IPS-18a (cell line): ENCODE data around the gene FRMD3.
"Not testable (repeated sequence)": the region's sequence is repeated elsewhere in the genome, so short reads cannot be mapped to it uniquely, and the experiment has no call there.

Experiments used
- H3K27ac ChIP-seq: one replicate; pipeline ENCODE4 v1.5.1; 2013; ENCODE audit warnings: low read length
- H3K27me3 ChIP-seq: one replicate; pipeline ENCODE4 v1.6.1; 2013; ENCODE audit warnings: mild to moderate bottlenecking, low read length; ENCODE audit not compliant: control insufficient read depth, insufficient read depth
- H3K36me3 ChIP-seq: one replicate; pipeline ENCODE4 v1.6.1; 2013; ENCODE audit warnings: low read depth, low read length; ENCODE audit not compliant: control insufficient read depth
- H3K4me1 ChIP-seq: one replicate; pipeline ENCODE4 v1.6.1; 2013; ENCODE audit warnings: low read depth, low read length; ENCODE audit not compliant: control insufficient read depth
- H3K4me3 ChIP-seq: one replicate; pipeline ENCODE4 v1.5.1; 2013; ENCODE audit warnings: low read length
- H3K9ac ChIP-seq: one replicate; pipeline ENCODE4 v1.6.1; 2013; ENCODE audit warnings: mild to moderate bottlenecking, low read length, moderate library complexity
- H3K9me3 ChIP-seq: one replicate; pipeline ENCODE4 v1.6.1; 2013; ENCODE audit warnings: low read depth, low read length; ENCODE audit not compliant: control insufficient read depth

FRMD3 gene

GRCh38 chr9:83387401-83388185, 150.6 kb downstream of the FRMD3 start:
- H3K9ac ChIP-seq: no peak overlapping the region
- H3K27me3 ChIP-seq: no peaks in the 10 kb centered on the region
- no peaks in the 10 kb centered on the region for H3K4me1 ChIP-seq
- no peak overlapping the region for H3K27ac ChIP-seq
- H3K9me3 ChIP-seq: no peaks in the 10 kb centered on the region
- H3K4me3 ChIP-seq: no peak overlapping the region
- no peaks in the 10 kb centered on the region for H3K36me3 ChIP-seq

DNA sequence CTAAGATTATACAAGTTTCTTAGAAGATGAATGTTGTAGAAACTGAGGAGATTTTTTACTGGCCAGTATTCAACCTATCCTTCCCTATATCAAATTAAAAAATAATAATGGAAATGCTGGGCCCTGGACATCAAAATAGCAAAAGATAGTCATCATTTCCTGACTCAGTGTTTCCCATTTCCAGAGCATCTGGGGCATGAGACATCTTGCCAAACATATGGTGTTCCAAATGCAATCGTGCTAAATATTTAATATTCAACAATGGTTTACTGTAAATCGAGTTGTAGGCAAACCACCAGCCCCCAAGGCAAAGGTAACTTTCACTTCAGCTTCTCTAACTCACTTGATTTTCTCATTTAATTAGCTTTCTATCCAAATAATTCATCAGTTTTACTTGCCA, 152.9 kb downstream of the FRMD3 start:
- no peak overlapping the region for H3K4me3 ChIP-seq
- H3K36me3 ChIP-seq: no peaks in the 10 kb centered on the region
- H3K9ac ChIP-seq: no peak overlapping the region
- no peaks in the 10 kb centered on the region for H3K9me3 ChIP-seq
- no peaks in the 10 kb centered on the region for H3K4me1 ChIP-seq
- H3K27ac ChIP-seq: no peak overlapping the region
- no peaks in the 10 kb centered on the region for H3K27me3 ChIP-seq

DNA sequence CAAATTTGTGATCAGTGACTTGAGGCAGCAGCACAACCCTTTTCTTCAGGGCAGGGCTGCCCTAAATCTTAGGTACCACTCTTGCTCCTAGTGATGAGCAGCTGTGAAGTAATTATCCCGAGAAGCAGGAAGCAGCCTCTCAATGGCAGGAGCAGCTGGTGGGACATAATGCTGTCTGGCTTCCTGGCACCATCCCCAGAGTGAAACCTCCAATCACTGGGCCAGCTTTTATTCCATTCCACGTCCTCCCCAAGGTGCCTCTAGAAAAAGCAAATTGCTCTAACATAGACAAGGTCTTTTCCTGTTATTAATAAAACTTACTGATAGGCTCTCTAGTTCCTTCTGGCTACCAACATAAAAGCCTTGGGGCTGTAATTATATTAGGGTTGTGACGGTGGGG, 154.0 kb downstream of the FRMD3 start:
- no peak overlapping the region for H3K27ac ChIP-seq
- no peak overlapping the region for H3K9ac ChIP-seq
- no peaks in the 10 kb centered on the region for H3K27me3 ChIP-seq
- H3K36me3 ChIP-seq: no peaks in the 10 kb centered on the region
- H3K4me1 ChIP-seq: no peaks in the 10 kb centered on the region
- no peak overlapping the region for H3K4me3 ChIP-seq
- H3K9me3 ChIP-seq: no peaks in the 10 kb centered on the region

GRCh38 chr9:83383034-83383433, 155.2 kb downstream of the FRMD3 start:
- Histone ChIP-seq H3K9ac (no peak overlapping the region), H3K4me1 (no peaks in the 10 kb centered on the region), H3K27ac (no peak overlapping the region), H3K36me3 (no peaks in the 10 kb centered on the region), H3K4me3 (no peak overlapping the region), H3K27me3 (no peaks in the 10 kb centered on the region), H3K9me3 (no peaks in the 10 kb centered on the region)

DNA sequence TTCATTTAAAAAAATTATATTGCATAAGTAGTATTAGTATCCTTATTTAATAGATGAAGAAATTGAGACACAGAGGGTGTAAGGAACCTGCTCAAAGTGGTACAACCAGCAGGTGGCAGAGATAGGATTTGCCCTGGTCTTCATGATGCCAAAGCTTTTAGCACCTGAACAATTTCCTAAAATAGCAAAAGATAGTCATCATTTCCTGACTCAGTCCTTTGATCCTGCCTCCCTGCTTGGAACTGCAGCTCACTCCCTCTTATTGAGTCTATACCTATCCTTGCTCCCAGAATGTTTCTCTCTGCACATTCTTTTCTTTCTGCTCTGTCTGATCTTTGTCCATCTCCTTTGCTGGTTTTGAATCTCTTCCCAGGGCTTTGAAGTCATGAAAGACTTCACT, 155.8 kb downstream of the FRMD3 start:
- Histone ChIP-seq H3K27me3 (no peaks in the 10 kb centered on the region), H3K4me1 (no peaks in the 10 kb centered on the region), H3K27ac (no peak overlapping the region), H3K4me3 (no peak overlapping the region), H3K36me3 (no peaks in the 10 kb centered on the region), H3K9ac (no peak overlapping the region), H3K9me3 (no peaks in the 10 kb centered on the region)

GRCh38 chr9:83379045-83379444, 159.2 kb downstream of the FRMD3 start:
- no peak overlapping the region for H3K27ac ChIP-seq
- no peaks in the 10 kb centered on the region for H3K4me1 ChIP-seq
- H3K9me3 ChIP-seq: no peaks in the 10 kb centered on the region
- H3K36me3 ChIP-seq: no peaks in the 10 kb centered on the region
- no peak overlapping the region for H3K4me3 ChIP-seq
- H3K9ac ChIP-seq: no peak overlapping the region
- H3K27me3 ChIP-seq: no peaks in the 10 kb centered on the region

- Histone ChIP-seq H3K4me3 (no peak overlapping the region), H3K27ac (no peak overlapping the region), H3K36me3 (no peaks in the 10 kb centered on the region), H3K4me1 (no peaks in the 10 kb centered on the region), H3K27me3 (no peaks in the 10 kb centered on the region), H3K9ac (no peak overlapping the region), H3K9me3 (no peaks in the 10 kb centered on the region)
Measured at GRCh38 chr9:83372957-83373356, 165.2 kb downstream of the FRMD3 start.

- Histone ChIP-seq H3K4me1 (peaks cover 2% of the 10 kb centered on the region), H3K9me3 (no peaks in the 10 kb centered on the region), H3K9ac (no peak overlapping the region), H3K4me3 (no peak overlapping the region), H3K27me3 (no peaks in the 10 kb centered on the region), H3K36me3 (no peaks in the 10 kb centered on the region), H3K27ac (no peak overlapping the region)
Measured at GRCh38 chr9:83367326-83367725, 170.9 kb downstream of the FRMD3 start.

- H3K4me3 ChIP-seq: no peak overlapping the region
- no peaks in the 10 kb centered on the region for H3K27me3 ChIP-seq
- no peaks in the 10 kb centered on the region for H3K9me3 ChIP-seq
- H3K36me3 ChIP-seq: no peaks in the 10 kb centered on the region
- H3K4me1 ChIP-seq: peaks cover 5% of the 10 kb centered on the region
- H3K9ac ChIP-seq: no peak overlapping the region
- H3K27ac ChIP-seq: no peak overlapping the region
Measured at GRCh38 chr9:83362341-83362995, 175.7 kb downstream of the FRMD3 start.

- Histone ChIP-seq H3K27ac (no peak overlapping the region), H3K27me3 (no peaks in the 10 kb centered on the region), H3K9me3 (no peaks in the 10 kb centered on the region), H3K9ac (no peak overlapping the region), H3K4me1 (peaks cover 5% of the 10 kb centered on the region), H3K4me3 (no peak overlapping the region), H3K36me3 (no peaks in the 10 kb centered on the region)
Measured at GRCh38 chr9:83359039-83359438, 179.2 kb downstream of the FRMD3 start.

DNA sequence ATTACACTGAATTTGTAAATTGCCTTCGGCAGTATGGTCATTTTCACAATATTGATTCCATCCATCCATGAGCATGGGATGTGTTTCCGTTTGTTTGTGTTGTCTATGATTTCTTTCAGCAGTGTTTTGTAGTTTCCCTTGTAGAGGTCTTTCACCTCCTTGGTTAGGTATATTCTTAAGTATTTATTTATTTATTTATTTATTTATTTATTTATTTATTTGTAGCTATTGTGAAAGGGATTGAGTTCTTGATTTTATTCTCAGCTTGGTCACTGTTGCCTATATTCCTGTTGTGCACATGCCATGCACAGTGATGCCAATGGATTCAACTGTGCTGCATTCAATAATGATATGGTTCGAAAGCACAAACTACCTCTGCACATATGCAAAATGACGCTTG, 179.7 kb downstream of the FRMD3 start:
- H3K9ac ChIP-seq: not testable (repeated sequence)

DNA sequence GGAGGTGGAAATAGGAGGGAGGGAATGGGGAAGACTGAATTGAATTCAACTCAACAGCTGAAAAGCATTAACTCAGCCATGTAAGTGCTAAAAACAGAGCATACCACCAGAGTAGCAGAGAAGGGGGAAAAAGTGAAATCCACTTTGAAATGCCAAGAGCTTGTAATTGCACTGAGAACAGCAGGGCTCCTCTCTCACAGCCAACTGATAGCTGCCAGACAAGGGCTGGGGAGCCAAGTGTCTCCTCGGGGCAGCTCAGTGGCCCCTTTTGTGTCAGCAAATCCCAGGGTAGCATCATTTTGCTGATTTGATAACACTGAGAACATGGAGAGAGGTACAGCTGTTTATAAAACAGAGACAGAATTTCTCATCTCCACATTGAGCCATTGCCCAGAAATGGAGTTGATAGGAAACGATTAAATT, 182.5 kb downstream of the FRMD3 start:
- H3K27ac ChIP-seq: no peak overlapping the region
- H3K9me3 ChIP-seq: no peaks in the 10 kb centered on the region
- H3K4me1 ChIP-seq: no peaks in the 10 kb centered on the region
- no peak overlapping the region for H3K9ac ChIP-seq
- H3K27me3 ChIP-seq: no peaks in the 10 kb centered on the region
- no peak overlapping the region for H3K4me3 ChIP-seq
- no peaks in the 10 kb centered on the region for H3K36me3 ChIP-seq

More for the DNA sequence above, 179.7 kb downstream of the FRMD3 start:
- not testable (repeated sequence) for H3K27ac ChIP-seq, H3K36me3 ChIP-seq, H3K4me1 ChIP-seq, H3K9me3 ChIP-seq, H3K4me3 ChIP-seq, H3K27me3 ChIP-seq
